GM13976 (cell line): Measurements from ENCODE around the gene AGAP1.

ENCODE experiments used
- DNase-seq: peaks from one replicate; pipeline ENCODE4 v3.0.0; 2012; ENCODE audit warnings: low spot score
- in situ Hi-C: fragments of 300-500 bp; cut with MboI; formaldehyde crosslinking; loops from one replicate; pipeline ENCODE4 v1.12.0; 2022; ENCODE audit warnings: low sequenced_read_pairs, mixed read lengths, inconsistent platforms; ENCODE audit not compliant: unreplicated experiment
- TF ChIP-seq, protein P1 (sequence below): IDR thresholded peaks from 2 replicates; pipeline ENCODE4 v1.5.1; 2012; ENCODE audit warnings: borderline replicate concordance, mild to moderate bottlenecking; ENCODE audit not compliant: insufficient read depth; ENCODE audit errors: extremely low read depth, missing control alignments, control extremely low read depth

The AGAP1 gene

DNA sequence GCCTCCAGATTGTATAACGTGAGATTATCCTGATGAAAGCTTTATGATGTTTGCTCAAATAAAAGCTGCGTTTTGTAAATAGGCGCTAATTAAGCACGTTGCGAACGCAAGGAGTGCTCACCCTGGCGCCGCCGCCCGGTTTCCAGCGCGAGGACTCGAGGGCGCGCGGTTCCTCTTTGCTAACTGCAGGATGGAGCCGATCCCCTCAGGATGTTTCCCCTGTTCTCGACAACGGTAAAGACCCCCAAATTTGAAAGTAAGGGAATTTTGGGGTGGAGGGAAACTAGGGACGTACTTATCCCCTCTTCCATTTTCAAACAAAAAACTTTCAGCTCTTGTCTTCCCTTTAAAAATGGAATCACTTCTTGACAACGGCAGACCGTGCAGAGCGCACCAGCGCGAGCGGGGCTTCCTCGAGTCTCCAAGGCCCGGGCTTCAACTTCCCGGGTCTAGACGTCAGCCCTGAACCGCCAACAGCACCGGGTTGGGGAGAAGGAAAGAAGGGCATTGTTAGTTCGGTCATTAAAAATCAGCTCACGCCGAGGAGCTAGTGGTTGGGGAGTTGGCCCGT, 675.4 kb downstream of the AGAP1 start:
- in situ Hi-C loops: no loop called here
- TF ChIP-seq, protein P1, sequence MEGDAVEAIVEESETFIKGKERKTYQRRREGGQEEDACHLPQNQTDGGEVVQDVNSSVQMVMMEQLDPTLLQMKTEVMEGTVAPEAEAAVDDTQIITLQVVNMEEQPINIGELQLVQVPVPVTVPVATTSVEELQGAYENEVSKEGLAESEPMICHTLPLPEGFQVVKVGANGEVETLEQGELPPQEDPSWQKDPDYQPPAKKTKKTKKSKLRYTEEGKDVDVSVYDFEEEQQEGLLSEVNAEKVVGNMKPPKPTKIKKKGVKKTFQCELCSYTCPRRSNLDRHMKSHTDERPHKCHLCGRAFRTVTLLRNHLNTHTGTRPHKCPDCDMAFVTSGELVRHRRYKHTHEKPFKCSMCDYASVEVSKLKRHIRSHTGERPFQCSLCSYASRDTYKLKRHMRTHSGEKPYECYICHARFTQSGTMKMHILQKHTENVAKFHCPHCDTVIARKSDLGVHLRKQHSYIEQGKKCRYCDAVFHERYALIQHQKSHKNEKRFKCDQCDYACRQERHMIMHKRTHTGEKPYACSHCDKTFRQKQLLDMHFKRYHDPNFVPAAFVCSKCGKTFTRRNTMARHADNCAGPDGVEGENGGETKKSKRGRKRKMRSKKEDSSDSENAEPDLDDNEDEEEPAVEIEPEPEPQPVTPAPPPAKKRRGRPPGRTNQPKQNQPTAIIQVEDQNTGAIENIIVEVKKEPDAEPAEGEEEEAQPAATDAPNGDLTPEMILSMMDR: no peak
- no peak for DNase-seq

DNA sequence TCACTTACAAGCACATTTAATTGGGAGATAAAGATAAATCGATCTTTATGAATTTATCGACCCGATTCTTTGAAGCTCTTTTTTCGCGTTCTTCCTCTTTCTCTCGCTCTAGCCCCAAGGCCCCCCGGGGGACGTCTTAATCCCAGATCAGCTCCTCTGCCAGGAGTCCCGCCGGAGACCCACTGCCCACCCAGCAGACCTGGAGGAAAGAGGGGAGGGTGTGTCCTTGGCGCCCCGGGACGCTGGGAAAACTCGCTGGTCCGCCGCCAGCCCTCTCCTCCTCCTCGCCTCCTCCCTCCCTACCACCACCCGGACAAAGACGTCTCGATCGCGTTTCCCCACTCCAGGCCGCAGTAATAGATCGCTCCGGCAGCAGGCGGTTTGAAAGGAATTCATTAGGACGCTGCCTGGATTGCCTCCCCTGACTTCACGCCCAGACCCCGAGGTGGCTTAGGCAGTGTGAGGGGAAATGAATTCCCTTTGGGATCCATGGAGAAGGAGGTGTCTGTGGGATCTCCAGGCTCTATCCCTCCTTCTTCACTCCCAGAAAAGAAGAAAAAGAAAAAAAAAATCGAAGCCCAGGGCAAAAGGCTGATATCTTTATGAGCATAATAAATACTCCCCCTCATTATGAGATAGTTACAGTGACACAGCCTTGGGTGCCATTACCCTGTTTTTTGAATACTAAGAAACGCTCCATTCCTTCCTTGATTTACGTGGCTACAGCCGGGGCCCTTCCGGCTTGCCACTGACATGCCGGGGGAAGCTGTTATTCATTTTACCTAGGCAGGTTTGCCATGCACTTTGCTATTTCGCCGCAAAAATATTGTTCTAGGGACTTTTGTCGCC, 676.1 kb downstream of the AGAP1 start:
- in situ Hi-C loops: loop anchor here (10.0 kb wide), 1 partner anchor 385 kb away; no protein-coding TSS in a partner anchor
- TF ChIP-seq, protein P1: no peak
- no peak for DNase-seq

DNA sequence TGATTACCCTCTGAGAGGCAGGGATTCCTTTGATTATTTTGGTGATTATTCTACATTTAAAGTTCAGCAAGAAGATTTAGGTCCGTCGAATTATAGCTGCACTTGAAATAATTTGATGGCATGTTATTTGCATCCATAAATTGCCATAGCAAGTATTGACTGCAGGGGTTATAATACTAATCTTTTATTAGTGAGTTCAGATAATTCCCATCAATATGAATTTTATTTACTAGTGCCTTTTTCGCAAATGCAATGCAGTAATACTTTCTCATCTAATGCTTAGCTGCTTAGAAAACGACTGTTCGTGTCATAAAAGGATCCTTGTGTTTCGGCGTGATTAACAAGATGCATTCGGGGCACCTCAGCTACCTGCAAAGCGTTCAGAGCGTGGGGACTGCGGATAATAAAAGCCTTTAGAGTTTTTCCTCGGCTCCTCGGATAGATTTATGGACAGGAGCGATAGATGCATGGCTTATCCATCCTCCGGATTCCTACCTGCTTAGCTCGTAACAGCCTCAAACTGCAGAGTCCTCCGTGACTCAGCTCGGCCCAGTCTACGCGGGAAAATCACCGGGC, 676.8 kb downstream of the AGAP1 start:
- TF ChIP-seq, protein P1: no peak
- in situ Hi-C loops: loop anchor here (10.0 kb wide), 1 partner anchor 386 kb away; no protein-coding TSS in a partner anchor
- no peak for DNase-seq

DNA sequence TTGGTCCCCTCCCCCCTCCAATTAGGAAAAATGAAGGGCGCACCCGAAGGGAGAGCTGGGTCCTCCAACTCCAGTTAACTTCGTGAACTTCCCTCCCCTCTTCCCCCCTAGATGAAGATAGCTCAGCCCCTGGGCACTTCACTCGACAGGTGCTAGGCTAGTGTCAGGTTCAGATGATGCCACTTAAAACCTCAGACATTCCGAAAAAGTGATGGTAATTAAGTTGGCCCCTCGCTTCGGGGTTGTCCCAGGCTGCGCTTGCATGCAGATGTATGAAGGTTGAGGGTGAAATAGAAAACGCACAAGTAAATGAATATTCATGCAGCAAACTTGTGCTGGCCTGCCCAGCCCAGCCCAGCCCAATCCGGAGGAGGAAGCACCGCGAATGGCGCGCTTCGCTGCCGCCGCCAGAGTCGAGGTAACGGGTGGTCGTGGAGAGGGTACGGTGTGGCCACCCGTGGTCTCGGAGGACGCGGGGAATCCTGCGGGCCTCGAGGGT, 677.4 kb downstream of the AGAP1 start:
- in situ Hi-C loops: loop anchor here (10.0 kb wide), 1 partner anchor 386 kb away; no protein-coding TSS in a partner anchor
- no peak for DNase-seq
- TF ChIP-seq, protein P1: no peak

DNA sequence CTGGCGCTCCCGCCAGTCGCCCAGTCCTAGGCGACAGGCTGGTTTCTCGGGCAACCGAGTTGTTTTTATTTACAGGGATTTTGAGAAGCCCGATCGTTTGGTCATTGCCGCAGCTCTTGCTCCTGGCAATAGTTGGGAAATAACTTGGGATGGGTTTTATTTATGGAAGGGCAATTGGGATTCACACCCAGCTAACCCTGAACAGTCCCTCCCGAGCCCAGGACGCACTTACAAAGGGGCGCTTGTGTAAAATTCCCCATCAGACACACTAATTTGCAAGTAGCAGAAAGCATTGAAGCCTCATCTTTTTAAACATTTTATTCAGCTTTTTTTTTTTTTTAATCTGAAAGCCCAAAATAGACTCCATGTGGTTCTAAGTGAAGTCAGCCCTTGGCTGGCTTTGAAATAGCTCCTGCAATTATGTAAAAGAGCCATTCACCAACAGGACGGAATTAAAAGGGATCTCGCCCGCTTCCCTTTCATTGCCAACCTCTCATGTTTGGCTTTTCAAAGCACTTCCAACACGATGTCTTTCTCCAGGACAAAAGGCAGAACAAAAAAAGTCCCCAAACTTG, 677.9 kb downstream of the AGAP1 start:
- no peak for DNase-seq

More for the DNA sequence above, 677.9 kb downstream of the AGAP1 start:
- TF ChIP-seq, protein P1: no peak
- in situ Hi-C loops: loop anchor here (10.0 kb wide), 1 partner anchor 387 kb away; no protein-coding TSS in a partner anchor
